Muscle layer of colon (tissue), 2 donors: ENCODE results near the gene IGSF22.

Experiments
- H3K27ac ChIP-seq: one replicate; pipeline ENCODE4 v1.7.0; 2013; ENCODE audit warnings: low read depth, mild to moderate bottlenecking, low read length, moderate library complexity
- H3K27me3 ChIP-seq, 2 donors: one replicate each; pipeline ENCODE4 v1.7.0; 2013; ENCODE audit warnings: low read length in 2 of 2, mild to moderate bottlenecking in 2 of 2; ENCODE audit not compliant: insufficient read depth in 2 of 2, control insufficient read depth in 1 of 2
- H3K36me3 ChIP-seq: one replicate; pipeline ENCODE4 v1.7.0; 2013; ENCODE audit warnings: mild to moderate bottlenecking, low read length; ENCODE audit not compliant: insufficient read depth
- H3K4me1 ChIP-seq: one replicate; pipeline ENCODE4 v1.7.0; 2013; ENCODE audit warnings: mild to moderate bottlenecking, low read length; ENCODE audit not compliant: insufficient read depth
- H3K4me3 ChIP-seq, 2 donors: one replicate each; pipeline ENCODE4 v1.7.0; 2013; ENCODE audit warnings: low read length in 2 of 2, low read depth in 1 of 2, mild to moderate bottlenecking in 1 of 2, moderate library complexity in 1 of 2
- H3K9ac ChIP-seq: one replicate; pipeline ENCODE4 v1.7.0; 2013; ENCODE audit warnings: low read length
- H3K9me3 ChIP-seq: one replicate; pipeline ENCODE4 v1.7.0; 2013; ENCODE audit warnings: mild to moderate bottlenecking, low read length
- donor health status: abdominal sarcoma.
- donor health status: Adenocarcinoma of cecum.

The IGSF22 gene

GRCh38 chr11:18743365-18743764, 17.4 kb upstream of the IGSF22 start:
- H3K9ac ChIP-seq: no peak overlapping the region
- H3K27ac ChIP-seq: no peak overlapping the region
- no peaks in the 10 kb centered on the region for H3K36me3 ChIP-seq
- H3K4me1 ChIP-seq: no peaks in the 10 kb centered on the region
- no peak overlapping the region for H3K4me3 ChIP-seq
- H3K27me3 ChIP-seq: no peaks in the 10 kb centered on the region
- H3K9me3 ChIP-seq: no peaks in the 10 kb centered on the region

- no peak overlapping the region for H3K27ac ChIP-seq
- H3K9me3 ChIP-seq: no peaks in the 10 kb centered on the region
- no peak overlapping the region for H3K9ac ChIP-seq
- no peaks in the 10 kb centered on the region for H3K4me1 ChIP-seq
- H3K36me3 ChIP-seq: no peaks in the 10 kb centered on the region
- H3K27me3 ChIP-seq: no peaks in the 10 kb centered on the region
- no peak overlapping the region for H3K4me3 ChIP-seq
Measured at GRCh38 chr11:18741783-18742182, 15.8 kb upstream of the IGSF22 start.

DNA sequence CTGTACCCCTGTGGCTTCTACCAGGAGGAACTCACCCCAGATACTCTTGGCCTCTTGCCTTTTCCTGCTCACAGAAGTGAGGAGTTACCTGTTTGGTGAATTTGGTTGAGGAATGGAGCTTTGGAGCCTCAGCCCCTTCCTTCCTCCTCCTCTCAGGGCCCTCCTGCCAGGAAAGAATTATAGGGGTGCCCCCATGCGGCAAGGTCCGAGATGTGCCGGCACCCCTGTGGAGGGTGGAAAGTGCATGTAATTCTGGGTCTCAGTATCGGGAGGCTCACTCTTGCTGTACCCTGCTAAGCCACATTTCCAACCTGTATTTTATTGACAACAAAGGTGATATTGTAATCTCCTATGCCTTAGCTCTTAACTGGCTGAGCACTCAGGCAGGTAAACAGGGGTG, 13.7 kb upstream of the IGSF22 start:
- no peak overlapping the region for H3K4me3 ChIP-seq
- H3K27ac ChIP-seq: no peak overlapping the region
- no peaks in the 10 kb centered on the region for H3K27me3 ChIP-seq
- no peaks in the 10 kb centered on the region for H3K4me1 ChIP-seq
- H3K36me3 ChIP-seq: no peaks in the 10 kb centered on the region
- no peaks in the 10 kb centered on the region for H3K9me3 ChIP-seq
- H3K9ac ChIP-seq: no peak overlapping the region

- no peaks in the 10 kb centered on the region for H3K36me3 ChIP-seq
- no peak overlapping the region for H3K9ac ChIP-seq
- H3K27me3 ChIP-seq: no peaks in the 10 kb centered on the region
- no peak overlapping the region for H3K4me3 ChIP-seq
- no peaks in the 10 kb centered on the region for H3K4me1 ChIP-seq
- H3K9me3 ChIP-seq: no peaks in the 10 kb centered on the region
- no peak overlapping the region for H3K27ac ChIP-seq
Measured at GRCh38 chr11:18737642-18738041, 11.7 kb upstream of the IGSF22 start.

GRCh38 chr11:18736590-18737148, 10.7 kb upstream of the IGSF22 start:
- Histone ChIP-seq H3K4me1 (no peaks in the 10 kb centered on the region), H3K9ac (no peak overlapping the region), H3K36me3 (no peaks in the 10 kb centered on the region), H3K4me3 (no peak overlapping the region), H3K27ac (no peak overlapping the region), H3K27me3 (no peaks in the 10 kb centered on the region), H3K9me3 (no peaks in the 10 kb centered on the region)

GRCh38 chr11:18733202-18733601, 7.2 kb upstream of the IGSF22 start:
- Histone ChIP-seq H3K4me3 (no peak overlapping the region), H3K9ac (no peak overlapping the region), H3K36me3 (no peaks in the 10 kb centered on the region), H3K27ac (no peak overlapping the region), H3K27me3 (no peaks in the 10 kb centered on the region), H3K4me1 (no peaks in the 10 kb centered on the region), H3K9me3 (no peaks in the 10 kb centered on the region)

DNA sequence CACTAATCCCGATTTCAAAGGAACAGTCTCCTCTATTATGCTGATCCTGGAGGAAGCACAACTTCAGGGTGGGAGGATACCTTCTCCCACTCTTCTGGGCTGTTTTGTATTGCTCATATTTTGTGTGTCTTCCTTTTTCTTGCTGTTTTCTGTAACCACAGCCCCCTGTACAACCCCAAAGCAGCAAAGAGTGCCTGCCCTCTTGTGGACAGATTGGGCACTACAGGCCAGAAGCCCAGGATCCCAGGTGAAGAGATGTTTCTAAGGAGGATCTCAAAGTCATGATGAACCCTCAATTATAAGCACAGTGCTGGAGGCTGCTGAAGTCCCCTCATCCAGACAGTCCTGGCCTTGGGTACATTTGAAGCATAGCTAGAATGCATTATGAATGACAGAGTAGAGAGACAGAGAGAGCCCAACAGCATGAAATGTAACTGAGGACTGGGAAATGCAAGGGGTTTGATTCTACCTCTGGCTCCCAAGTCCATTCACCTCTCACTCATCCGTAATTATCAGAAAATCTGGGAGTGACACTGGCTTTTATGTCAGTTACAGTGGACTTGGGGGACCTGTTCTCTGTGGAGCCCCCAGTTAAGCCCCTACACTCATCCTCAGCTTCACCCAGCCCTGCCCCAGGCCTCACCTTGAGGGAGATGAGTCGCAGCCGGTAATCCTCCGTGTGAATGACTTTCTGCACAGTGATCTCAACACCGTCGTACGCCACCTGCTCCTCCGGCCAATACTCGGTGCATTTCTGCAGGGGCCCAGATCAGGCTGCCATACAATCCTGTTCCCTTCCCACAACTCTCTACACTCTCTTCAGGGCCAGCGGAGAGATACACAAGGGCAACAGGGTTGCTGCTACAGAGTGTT, 6.2 kb upstream of the IGSF22 start:
- Histone ChIP-seq H3K9ac (no peak overlapping the region), H3K4me3 (no peak overlapping the region), H3K9me3 (no peaks in the 10 kb centered on the region), H3K36me3 (no peaks in the 10 kb centered on the region), H3K27ac (no peak overlapping the region), H3K27me3 (no peaks in the 10 kb centered on the region), H3K4me1 (peaks cover 8% of the 10 kb centered on the region)

DNA sequence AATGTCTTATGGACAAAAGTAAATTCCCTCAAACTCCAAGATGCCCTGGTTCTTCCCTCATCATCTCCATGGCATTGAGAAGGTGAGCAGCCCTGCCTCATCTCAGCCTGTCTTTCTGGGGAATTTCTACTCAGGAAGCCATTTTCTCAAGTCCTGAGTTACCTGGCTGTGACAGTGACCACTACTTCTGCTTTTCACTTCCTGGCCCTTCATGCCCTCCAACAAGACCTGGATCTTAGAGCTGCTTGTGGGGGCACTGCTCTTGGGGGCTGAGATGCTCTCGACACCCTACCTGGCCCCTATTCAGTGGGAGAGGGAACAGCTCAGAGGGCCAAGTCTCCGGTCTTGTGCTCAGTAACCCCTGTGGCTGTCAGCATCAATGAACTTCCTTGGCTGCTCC, 5.5 kb upstream of the IGSF22 start:
- peaks cover 8% of the 10 kb centered on the region for H3K4me1 ChIP-seq

GRCh38 chr11:18730020-18730419, 4.0 kb upstream of the IGSF22 start:
- Histone ChIP-seq H3K36me3 (no peaks in the 10 kb centered on the region), H3K27ac (no peak overlapping the region), H3K9ac (no peak overlapping the region), H3K27me3 (no peaks in the 10 kb centered on the region), H3K4me3 (no peak overlapping the region), H3K4me1 (peaks cover 8% of the 10 kb centered on the region), H3K9me3 (no peaks in the 10 kb centered on the region)

More for the DNA sequence above, 5.5 kb upstream of the IGSF22 start:
- no peaks in the 10 kb centered on the region for H3K27me3 ChIP-seq
- no peaks in the 10 kb centered on the region for H3K36me3 ChIP-seq
- no peaks in the 10 kb centered on the region for H3K9me3 ChIP-seq
- H3K27ac ChIP-seq: no peak overlapping the region
- H3K4me3 ChIP-seq: no peak overlapping the region
- no peak overlapping the region for H3K9ac ChIP-seq

DNA sequence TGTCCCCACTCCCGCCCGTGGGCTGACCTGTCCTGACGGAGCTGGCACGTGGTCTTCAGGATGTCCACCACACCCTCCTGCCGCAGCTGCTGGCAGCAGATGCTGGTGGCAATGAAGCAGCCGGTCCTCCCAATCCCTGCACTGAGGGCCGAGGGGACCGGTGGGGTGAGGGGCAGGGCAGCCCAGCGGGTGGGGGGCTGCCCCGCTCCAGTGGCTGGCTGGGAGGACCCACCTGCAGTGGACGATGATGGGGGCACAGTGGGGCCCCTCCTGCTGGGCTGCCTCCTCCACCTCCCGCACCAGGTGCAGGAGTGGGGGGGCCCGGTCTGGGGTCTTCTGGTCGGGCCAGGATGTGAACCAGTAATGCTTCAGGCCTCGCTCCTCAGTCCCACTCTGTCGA, 3.4 kb upstream of the IGSF22 start:
- H3K27me3 ChIP-seq: no peaks in the 10 kb centered on the region
- no peaks in the 10 kb centered on the region for H3K9me3 ChIP-seq
- H3K9ac ChIP-seq: no peak overlapping the region
- peaks cover 8% of the 10 kb centered on the region for H3K4me1 ChIP-seq
- no peak overlapping the region for H3K27ac ChIP-seq
- H3K36me3 ChIP-seq: no peaks in the 10 kb centered on the region
- H3K4me3 ChIP-seq: no peak overlapping the region

GRCh38 chr11:18728658-18729057, 2.7 kb upstream of the IGSF22 start:
- Histone ChIP-seq H3K27me3 (no peaks in the 10 kb centered on the region), H3K9me3 (no peaks in the 10 kb centered on the region), H3K36me3 (no peaks in the 10 kb centered on the region), H3K9ac (no peak overlapping the region), H3K4me3 (no peak overlapping the region), H3K27ac (no peak overlapping the region), H3K4me1 (peaks cover 8% of the 10 kb centered on the region)
